ENCODE results near the gene TXNRD2.

DNA sequence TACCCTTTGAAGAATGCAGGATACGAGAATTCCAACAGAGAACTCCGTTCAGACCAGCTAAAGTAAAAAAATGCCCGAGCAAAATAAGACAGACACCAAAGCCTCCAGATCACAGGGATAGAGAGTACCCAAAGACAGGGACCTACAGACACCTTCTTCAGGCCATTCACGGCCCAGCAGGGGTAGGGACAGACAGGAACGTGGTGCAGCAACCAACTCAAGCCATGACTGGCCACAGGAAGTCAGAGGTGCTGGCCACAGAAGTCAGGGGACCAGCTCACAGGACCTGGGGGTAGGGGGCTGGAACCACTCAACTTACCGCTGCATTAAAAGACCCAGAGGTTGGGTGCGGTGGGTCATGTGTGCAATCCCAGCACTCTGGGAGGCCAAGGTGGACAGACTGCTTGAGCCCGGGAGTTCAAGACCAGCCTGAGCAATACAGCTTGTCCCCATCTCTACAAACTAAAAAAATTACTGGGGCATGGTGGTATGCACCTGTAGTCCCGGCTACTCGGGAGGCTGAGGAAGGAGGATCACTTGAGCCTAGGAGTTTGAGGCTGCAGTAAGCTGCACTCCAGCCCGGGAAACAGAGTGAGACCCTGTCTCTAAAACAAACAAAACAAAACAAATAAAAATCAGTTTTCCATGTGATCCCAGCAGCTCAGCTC lies 39.9 kb downstream of the TXNRD2 start:
- TF ChIP-seq, protein P1, sequence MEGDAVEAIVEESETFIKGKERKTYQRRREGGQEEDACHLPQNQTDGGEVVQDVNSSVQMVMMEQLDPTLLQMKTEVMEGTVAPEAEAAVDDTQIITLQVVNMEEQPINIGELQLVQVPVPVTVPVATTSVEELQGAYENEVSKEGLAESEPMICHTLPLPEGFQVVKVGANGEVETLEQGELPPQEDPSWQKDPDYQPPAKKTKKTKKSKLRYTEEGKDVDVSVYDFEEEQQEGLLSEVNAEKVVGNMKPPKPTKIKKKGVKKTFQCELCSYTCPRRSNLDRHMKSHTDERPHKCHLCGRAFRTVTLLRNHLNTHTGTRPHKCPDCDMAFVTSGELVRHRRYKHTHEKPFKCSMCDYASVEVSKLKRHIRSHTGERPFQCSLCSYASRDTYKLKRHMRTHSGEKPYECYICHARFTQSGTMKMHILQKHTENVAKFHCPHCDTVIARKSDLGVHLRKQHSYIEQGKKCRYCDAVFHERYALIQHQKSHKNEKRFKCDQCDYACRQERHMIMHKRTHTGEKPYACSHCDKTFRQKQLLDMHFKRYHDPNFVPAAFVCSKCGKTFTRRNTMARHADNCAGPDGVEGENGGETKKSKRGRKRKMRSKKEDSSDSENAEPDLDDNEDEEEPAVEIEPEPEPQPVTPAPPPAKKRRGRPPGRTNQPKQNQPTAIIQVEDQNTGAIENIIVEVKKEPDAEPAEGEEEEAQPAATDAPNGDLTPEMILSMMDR (conservative IDR thresholded peaks at IDR 0.05) = no peak
- TF ChIP-seq EZH2 (IDR thresholded peaks at IDR 0.05; ENCODE audit: low read depth) = no peak

All from PC-9 (cell line).